Right renal pelvis (tissue), 4 donors: Measurements from ENCODE around the gene IL18R1. TPM values are rescaled to one million over a fixed set of nuclear protein-coding genes. Genes with fewer than 3 reads are reported as not detected.
A peak's percentile ranks its signal among the peaks of the same experiment; 100 is the strongest.
"Not testable (repeated sequence)": the region's sequence is repeated elsewhere in the genome, so short reads cannot be mapped to it uniquely, and the experiment has no call there.

Experiments used
- DNase-seq, 4 donors: peaks; one replicate each; pipeline ENCODE4 v3.0.0-alpha.2; 2013; ENCODE audit warnings: low read depth in 4 of 4, low spot score in 3 of 4, missing footprints in 1 of 4
- polyA plus RNA-seq, 4 donors: library from polyadenylated mRNA; unstranded; fragments of 120-200 nt; gene quantifications; one replicate each; pipeline ENCODE4 v1.2.1, GENCODE V29; 2013; ENCODE audit not compliant: insufficient read length in 4 of 4

IL18R1 gene, protein sequence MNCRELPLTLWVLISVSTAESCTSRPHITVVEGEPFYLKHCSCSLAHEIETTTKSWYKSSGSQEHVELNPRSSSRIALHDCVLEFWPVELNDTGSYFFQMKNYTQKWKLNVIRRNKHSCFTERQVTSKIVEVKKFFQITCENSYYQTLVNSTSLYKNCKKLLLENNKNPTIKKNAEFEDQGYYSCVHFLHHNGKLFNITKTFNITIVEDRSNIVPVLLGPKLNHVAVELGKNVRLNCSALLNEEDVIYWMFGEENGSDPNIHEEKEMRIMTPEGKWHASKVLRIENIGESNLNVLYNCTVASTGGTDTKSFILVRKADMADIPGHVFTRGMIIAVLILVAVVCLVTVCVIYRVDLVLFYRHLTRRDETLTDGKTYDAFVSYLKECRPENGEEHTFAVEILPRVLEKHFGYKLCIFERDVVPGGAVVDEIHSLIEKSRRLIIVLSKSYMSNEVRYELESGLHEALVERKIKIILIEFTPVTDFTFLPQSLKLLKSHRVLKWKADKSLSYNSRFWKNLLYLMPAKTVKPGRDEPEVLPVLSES
- polyA plus RNA-seq: 1 to 10 TPM; 2.5 to 2.7 (median 2.5) TPM

GRCh38 chr2:102355526-102356380, at the start of gene IL18R1:
IL18R1 (plus strand) TSS chr2:102355796; CDS start chr2:102362661, 6,865 bp downstream.
- peak; percentile 42 to 54 (median 47) for DNase-seq

- DNase-seq: no peak
Measured at GRCh38 chr2:102306125-102306524, 49.5 kb upstream of the IL18R1 start.

GRCh38 chr2:102310964-102311640, 44.5 kb upstream of the IL18R1 start, which contains the start of gene IL1RL1:
IL1RL1 (plus strand) TSS chr2:102311563; CDS start chr2:102338265, 26,702 bp downstream.
- DNase-seq: no peak

DNA sequence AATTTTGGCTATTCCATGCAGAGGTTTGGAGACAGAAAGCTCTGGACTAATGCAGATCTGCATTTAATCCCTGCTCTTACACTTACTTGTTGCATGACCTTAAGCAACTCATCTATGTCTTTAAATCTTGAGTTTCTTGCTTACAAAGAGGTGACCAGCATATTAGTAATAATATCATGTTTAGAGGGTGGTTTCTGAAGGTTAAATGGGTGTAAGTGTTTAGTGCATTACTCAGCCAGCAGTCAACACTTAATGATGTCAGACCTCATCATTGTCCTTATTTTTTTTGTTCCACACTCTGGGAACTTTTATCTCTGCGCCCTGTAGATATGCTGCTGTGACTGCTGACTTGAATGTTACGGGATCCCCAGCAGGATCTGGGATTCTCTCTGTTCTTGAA, 42.6 kb upstream of the IL18R1 start:
- no peak for DNase-seq

GRCh38 chr2:102313471-102313870, 42.1 kb upstream of the IL18R1 start:
- DNase-seq: no peak

GRCh38 chr2:102313950-102314349, 41.6 kb upstream of the IL18R1 start:
- DNase-seq: no peak

- no peak for DNase-seq
Measured at GRCh38 chr2:102315921-102316320, 39.7 kb upstream of the IL18R1 start.

DNA sequence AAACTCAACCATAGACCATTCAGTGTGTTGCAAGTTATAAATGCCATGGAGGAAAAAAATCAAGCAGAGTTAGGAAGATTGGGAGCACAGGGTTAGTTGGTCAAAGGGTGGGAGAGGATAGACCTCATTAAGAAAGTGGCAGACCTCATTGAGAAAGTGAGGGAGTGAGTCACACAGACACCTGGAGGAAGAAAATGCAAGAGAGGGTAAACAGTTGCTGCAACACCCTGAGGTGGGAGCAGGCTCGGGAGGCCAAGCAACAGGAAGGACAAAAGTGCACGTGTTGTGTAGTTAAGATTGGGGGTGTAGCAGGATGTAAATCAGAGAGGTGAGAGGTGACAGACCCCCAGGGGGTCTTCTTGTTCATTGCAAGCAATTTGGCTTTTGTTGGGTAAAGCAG, 37.9 kb upstream of the IL18R1 start:
- DNase-seq: no peak

- DNase-seq: no peak
Measured at GRCh38 chr2:102318437-102318836, 37.2 kb upstream of the IL18R1 start.

DNA sequence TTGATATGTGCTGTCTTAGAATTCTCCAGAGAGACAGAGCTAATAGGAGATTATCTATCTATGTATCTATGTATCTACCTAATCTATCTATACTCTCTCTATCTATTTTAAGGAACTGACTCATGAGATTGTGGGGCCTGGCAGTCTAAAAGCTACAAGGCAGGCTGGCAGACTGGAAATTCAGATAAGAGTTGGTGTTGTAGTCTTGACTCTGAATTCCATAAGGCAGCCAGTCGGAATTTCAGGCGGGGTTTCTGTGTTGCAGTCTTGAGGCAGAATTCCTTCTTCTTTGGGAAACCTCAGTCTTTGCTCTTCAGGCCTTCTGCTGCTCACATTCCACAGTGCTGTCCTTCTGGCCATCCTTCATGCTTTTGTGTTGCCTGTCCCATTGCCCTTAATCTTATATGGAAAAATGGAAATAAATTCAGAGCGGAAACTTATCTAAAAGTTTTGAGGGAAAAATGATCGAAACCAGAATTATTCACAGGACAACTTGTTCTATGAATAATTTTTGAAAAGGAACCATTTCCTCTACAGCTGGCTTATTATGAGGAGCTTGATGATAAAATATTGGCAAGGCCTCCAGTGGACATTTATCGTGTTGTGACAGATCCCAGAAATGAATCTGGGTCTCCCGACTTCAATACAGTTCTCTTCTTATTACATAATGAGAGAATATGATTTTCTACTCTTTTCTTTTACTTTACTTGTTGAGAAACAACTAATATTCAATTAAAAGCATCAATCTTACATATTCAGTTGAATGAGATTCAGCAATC, 33.5 kb upstream of the IL18R1 start:
- no peak for DNase-seq

- not testable (repeated sequence) for DNase-seq
Measured at GRCh38 chr2:102324914-102325313, 30.7 kb upstream of the IL18R1 start.

GRCh38 chr2:102331311-102331980, 24.1 kb upstream of the IL18R1 start:
- no peak for DNase-seq

DNA sequence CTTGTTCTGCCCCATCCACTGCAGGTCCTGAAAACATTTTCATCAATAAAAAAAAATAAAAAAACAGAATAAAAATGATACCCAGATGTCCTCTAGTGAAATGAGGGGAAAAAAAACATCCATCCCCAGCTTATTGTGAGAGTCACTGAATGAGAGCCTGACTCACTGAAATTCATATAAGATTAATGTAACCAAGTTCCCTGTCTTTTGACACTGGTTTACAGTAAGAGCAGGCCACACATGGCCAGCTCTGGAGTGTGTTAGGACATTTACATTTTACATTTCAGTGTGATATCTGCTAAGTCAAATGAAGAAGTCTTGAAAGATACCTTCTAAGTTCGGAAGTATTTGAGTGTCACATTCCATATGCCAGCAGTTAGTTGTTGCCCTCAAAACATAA, 21.1 kb upstream of the IL18R1 start:
- DNase-seq: no peak

DNA sequence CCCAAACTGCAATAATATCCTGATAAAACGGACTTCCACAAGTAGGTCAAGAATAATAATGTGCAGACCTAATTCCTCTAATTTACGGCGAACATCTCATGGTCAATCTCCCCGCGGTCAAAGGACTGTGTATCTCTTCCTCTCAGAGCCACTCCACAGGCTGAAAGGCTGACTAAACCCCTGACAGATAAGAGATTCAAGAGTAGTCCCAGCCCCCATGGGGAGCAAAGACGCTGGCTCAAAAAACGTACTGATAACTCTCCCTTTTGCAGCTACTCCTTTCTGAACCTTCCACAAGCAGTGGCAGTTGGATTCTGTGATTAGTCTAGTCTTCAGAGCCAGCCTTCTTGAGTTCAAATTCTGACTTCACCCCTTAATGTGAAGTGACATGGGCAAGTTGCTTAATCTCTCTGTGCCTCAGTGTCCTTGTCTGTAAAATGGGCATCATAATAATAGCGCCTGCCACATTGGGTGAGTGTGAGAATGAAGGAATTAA, 19.7 kb upstream of the IL18R1 start:
- DNase-seq: no peak

- no peak for DNase-seq
Measured at GRCh38 chr2:102336502-102336945, 19.1 kb upstream of the IL18R1 start.

DNA sequence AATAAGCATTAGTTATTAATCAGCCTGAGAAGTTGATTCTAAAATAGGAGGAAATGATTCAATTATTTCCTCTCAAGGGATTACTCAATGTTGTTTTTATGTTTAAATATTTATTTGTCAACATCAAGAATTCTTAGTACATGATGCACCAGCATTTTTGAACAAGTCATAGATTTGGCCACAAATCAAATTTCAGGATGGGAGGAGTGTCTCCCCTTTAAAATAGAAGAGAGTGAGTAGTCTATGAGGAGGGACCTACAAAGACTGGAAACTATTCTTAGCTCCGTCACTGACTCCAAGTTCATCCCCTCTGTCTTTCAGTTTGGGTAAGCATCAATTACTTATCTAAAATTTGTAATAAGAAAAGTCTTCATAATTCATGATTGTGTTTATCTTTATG, 18.6 kb upstream of the IL18R1 start:
- no peak for DNase-seq

DNA sequence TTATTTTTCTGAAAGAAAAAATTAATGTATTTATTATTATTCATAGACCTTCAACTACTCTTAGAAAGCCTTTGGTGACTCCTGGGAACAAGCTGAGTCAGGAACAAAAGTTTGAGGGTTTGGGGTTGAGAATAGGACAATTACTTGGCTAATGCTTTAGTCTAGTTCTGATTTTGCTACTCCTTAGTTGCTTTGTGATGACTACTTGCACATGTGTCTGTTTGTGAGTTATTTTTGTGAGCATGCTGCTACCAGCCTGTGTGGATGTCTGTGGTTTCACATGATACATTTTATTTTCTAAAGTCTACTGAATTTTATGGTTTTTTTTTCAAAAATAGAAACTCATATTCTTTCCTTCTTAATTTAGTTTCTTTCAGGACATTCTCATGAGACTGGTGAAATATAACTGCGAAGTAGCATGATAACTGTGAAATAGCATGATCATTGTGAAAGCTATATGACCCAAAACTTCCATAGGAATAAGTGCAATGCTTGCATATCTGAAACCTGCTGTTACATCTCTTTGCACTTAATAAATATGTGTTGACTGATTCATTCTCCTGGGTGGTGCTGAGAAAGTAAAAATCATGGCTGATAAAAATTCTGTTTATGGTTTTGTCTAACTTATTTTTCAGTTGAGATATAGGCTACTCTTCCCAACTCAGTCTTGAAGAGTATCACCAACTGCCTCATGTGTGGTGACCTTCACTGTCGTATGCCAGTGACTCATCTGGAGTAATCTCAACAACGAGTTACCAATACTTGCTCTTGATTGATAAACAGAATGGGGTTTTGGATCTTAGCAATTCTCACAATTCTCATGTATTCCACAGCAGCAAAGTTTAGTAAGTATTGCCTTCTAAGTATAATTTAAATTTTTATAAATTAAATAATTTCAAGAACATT, 17.9 kb upstream of the IL18R1 start:
- DNase-seq: no peak

DNA sequence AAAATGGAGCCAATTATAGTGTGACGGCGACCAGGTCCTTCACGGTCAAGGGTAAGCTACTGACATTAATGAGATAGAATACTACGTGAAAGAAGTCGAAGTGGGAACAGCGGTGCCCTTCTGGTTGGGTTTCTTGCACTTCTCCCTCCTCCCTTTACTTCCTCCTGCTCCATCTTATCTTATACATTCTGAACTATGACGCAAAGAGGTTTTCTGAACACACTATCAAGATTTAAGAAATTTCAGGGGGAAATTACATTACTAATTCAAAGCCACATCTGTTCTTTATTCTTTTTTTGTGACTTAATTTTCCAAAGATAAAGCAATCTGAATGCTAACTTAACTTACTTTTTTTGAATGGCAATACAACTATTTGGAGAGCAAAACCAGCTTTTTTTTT, 14.8 kb upstream of the IL18R1 start:
- no peak for DNase-seq
